GM18951 (cell line): ENCODE measurements around the gene P3H2.

Source experiments
- POLR2A ChIP-seq: IDR thresholded peaks from 4 replicates; pipeline ENCODE4 v1.6.1; 2011; ENCODE audit warnings: mild to moderate bottlenecking; ENCODE audit not compliant: insufficient read length, insufficient read depth; ENCODE audit errors: extremely low read depth
- in situ Hi-C: fragments of 300-500 bp; cut with MboI; formaldehyde crosslinking; loops from one replicate; pipeline ENCODE4 v1.12.0; 2022; ENCODE audit warnings: low sequenced_read_pairs, mixed read lengths, inconsistent platforms; ENCODE audit not compliant: unreplicated experiment

Gene P3H2

GRCh38 chr3:190019006-190019405, 101.7 kb downstream of the P3H2 start:
- in situ Hi-C loops = no loop called here
- no peak for TF ChIP-seq POLR2A

GRCh38 chr3:190018460-190018859, 102.2 kb downstream of the P3H2 start:
- no peak for TF ChIP-seq POLR2A
- in situ Hi-C loops = no loop called here

- TF ChIP-seq POLR2A = no peak
- in situ Hi-C loops = no loop called here
These were observed 103.0 kb downstream of the P3H2 start for GRCh38 chr3:190017521-190018288.

- no peak for TF ChIP-seq POLR2A
- in situ Hi-C loops = no loop called here
These were observed 103.7 kb downstream of the P3H2 start for GRCh38 chr3:190016966-190017365.

- no peak for TF ChIP-seq POLR2A
- in situ Hi-C loops = no loop called here
These were observed 105.8 kb downstream of the P3H2 start for GRCh38 chr3:190014940-190015339.

- in situ Hi-C loops = no loop called here
- TF ChIP-seq POLR2A = no peak
These were observed 106.5 kb downstream of the P3H2 start for GRCh38 chr3:190013943-190014924.

- no peak for TF ChIP-seq POLR2A
- in situ Hi-C loops = no loop called here
These were observed 107.9 kb downstream of the P3H2 start for GRCh38 chr3:190012784-190013183.

- TF ChIP-seq POLR2A = no peak
- in situ Hi-C loops = no loop called here
These were observed 108.3 kb downstream of the P3H2 start for GRCh38 chr3:190012314-190012782.

- TF ChIP-seq POLR2A = no peak
- in situ Hi-C loops = no loop called here
These were observed 110.2 kb downstream of the P3H2 start for GRCh38 chr3:190010486-190010885.

GRCh38 chr3:190009614-190010013, 111.1 kb downstream of the P3H2 start:
- in situ Hi-C loops = no loop called here

GRCh38 chr3:190008432-190008831, 112.3 kb downstream of the P3H2 start:
- no peak for TF ChIP-seq POLR2A
- in situ Hi-C loops = no loop called here

More at GRCh38 chr3:190009614-190010013, 111.1 kb downstream of the P3H2 start:
- TF ChIP-seq POLR2A = no peak

- no peak for TF ChIP-seq POLR2A
- in situ Hi-C loops = no loop called here
These were observed 115.2 kb downstream of the P3H2 start for GRCh38 chr3:190005343-190006113.

GRCh38 chr3:190004656-190005055, 116.0 kb downstream of the P3H2 start:
- in situ Hi-C loops = no loop called here
- TF ChIP-seq POLR2A = no peak
